Measurements from ENCODE around the gene GRK2. TPM values are rescaled to one million over a fixed set of nuclear protein-coding genes. Genes with fewer than 3 reads are reported as not detected.

Gene GRK2
- total RNA-seq, 4 donors from 2014 or later, result 40.2 to 79.8 (median 68.4) TPM

DNA sequence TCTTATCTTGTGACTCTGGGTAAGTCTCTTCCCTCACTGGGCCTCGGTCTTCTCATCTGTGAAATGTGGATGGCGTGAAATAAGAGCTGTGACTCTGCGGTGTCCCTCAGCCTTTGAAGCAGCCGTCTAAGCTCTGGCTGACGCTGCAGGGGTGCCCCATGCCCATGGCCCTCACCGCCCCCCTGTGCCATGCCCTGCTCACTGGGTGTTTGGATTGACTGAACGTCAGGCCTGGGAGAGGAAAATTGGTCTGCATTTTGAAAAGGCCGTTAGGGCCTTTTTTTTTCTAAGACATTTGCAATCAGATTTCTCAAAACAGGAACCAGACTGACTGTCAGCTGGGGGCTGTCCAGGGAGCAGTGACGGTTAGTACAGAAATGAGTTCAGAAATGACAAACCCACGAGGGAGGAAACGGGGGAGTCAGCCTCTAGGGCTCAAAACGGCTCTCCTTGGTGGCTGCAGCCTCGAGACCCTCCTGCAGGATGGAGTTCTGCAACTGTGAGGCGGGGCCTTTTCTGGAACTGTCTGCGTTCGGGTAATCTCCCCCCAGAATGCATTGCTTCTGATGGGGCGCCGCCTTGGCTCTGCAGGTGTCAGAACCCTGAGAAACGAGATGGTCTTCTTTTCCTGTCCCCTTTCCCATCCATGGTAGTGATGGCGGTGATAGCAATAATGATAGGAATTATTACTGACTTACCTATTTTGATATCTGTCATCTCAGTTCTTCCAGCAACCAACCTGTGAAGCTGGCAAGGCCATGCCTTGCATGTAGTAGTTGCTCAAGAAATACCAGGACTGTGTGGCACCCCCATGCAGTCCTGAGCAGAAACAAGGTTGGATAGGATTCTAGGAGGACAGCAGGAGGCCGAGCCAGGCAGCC is 2.0 kb downstream of the GRK2 start:
- Histone ChIP-seq H3K4me1 (peaks cover 60 to 64% of the 10 kb centered on the region in 2 donors), H3K4me3 (peak overlapping the region; percentile 79 to 91 (median 88)), H3K27me3 (no peaks in the 10 kb centered on the region), H3K27ac (peak overlapping the region; percentile 69 to 89 (median 78)), H3K9me3 (no peaks in the 10 kb centered on the region), H3K36me3 (peaks cover 0 to 6% of the 10 kb centered on the region in 2 donors)
- in situ Hi-C loops (cut with MboI; ENCODE audit: low sequenced_read_pairs in 4 of 4), result loop anchor here in 3 of 4 donors (5.0 to 10.0 kb wide), 3 partner anchors 44 to 116 kb away; no protein-coding TSS in a partner anchor
- DNase-seq, result no peak
- TF ChIP-seq CTCF (IDR thresholded peaks at IDR 0.05 in 4 of 5, conservative IDR thresholded peaks at IDR 0.05 in 1 of 5) (no peak), POLR2A (IDR thresholded peaks at IDR 0.05) (no peak)
- no peak for ATAC-seq
- intact Hi-C loops (cut with DNase I; ENCODE audit: low total_unique reads), result loop anchor here (5.0 kb wide), 1 partner anchor 34 kb away; the partner anchor contains the start of gene SSH3

DNA sequence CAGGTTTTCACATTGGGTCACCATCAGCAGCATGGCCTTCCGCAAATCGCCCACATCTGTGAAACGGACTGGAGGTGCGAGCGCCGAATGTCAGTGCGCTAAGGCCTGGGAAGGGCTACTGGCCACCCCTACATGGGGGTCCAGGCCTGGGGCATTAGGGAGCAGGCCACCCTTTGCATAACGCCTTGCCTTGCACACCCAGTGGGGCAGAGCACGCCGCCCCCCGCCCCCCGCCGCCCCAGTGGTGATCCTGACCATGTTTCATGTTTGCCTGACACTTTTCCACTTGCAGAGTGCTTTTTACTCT is 2.6 kb downstream of the GRK2 start:
- peaks cover 66 to 70% of the 10 kb centered on the region in 2 donors for H3K4me1 ChIP-seq
- ATAC-seq (no peak), DNase-seq (no peak)
- H3K9me3 ChIP-seq, result no peaks in the 10 kb centered on the region
- in situ Hi-C loops (cut with MboI; ENCODE audit: low sequenced_read_pairs in 4 of 4) (loop anchor here in 3 of 4 donors (5.0 to 10.0 kb wide), 3 partner anchors 43 to 116 kb away; no protein-coding TSS in a partner anchor), intact Hi-C loops (cut with DNase I; ENCODE audit: low total_unique reads) (loop anchor here (5.0 kb wide), 1 partner anchor 33 kb away; the partner anchor contains the start of gene SSH3)
- H3K27ac ChIP-seq, result peak overlapping the region; percentile 24 to 89 (median 63)
- H3K27me3 ChIP-seq, result no peaks in the 10 kb centered on the region
- TF ChIP-seq POLR2A (IDR thresholded peaks at IDR 0.05), result no peak
- no peak for TF ChIP-seq CTCF (IDR thresholded peaks at IDR 0.05 in 4 of 5, conservative IDR thresholded peaks at IDR 0.05 in 1 of 5)
- H3K4me3 ChIP-seq, result peak overlapping the region in 2 of 4 donors; percentile 7 to 29
- H3K36me3 ChIP-seq, result peaks cover 0 to 6% of the 10 kb centered on the region in 2 donors

- Histone ChIP-seq H3K27ac (peak overlapping the region; percentile 24 to 89 (median 54)), H3K27me3 (no peaks in the 10 kb centered on the region), H3K4me3 (peak overlapping the region; percentile 13 to 29 (median 24)), H3K36me3 (peaks cover 0 to 6% of the 10 kb centered on the region in 2 donors), H3K4me1 (peaks cover 71 to 77% of the 10 kb centered on the region in 2 donors), H3K9me3 (no peaks in the 10 kb centered on the region)
- intact Hi-C loops (cut with DNase I; ENCODE audit: low total_unique reads), result loop anchor here (5.0 kb wide), 1 partner anchor 33 kb away; the partner anchor contains the start of gene SSH3
- in situ Hi-C loops (cut with MboI; ENCODE audit: low sequenced_read_pairs in 4 of 4), result loop anchor here in 3 of 4 donors (5.0 to 10.0 kb wide), 3 partner anchors 43 to 115 kb away; no protein-coding TSS in a partner anchor
- TF ChIP-seq CTCF (IDR thresholded peaks at IDR 0.05 in 4 of 5, conservative IDR thresholded peaks at IDR 0.05 in 1 of 5) (no peak), POLR2A (IDR thresholded peaks at IDR 0.05) (no peak)
- DNase-seq, result no peak
- no peak for ATAC-seq
Measured at GRCh38 chr11:67269401-67270255, 3.4 kb downstream of the GRK2 start.

GRCh38 chr11:67270256-67271204 is 4.3 kb downstream of the GRK2 start:
- TF ChIP-seq POLR2A (IDR thresholded peaks at IDR 0.05), result no peak
- TF ChIP-seq CTCF (IDR thresholded peaks at IDR 0.05 in 4 of 5, conservative IDR thresholded peaks at IDR 0.05 in 1 of 5), result no peak
- no peak for ATAC-seq
- no peak for DNase-seq
- peaks cover 80 to 85% of the 10 kb centered on the region in 2 donors for H3K4me1 ChIP-seq
- peak overlapping the region; percentile 24 to 89 (median 54) for H3K27ac ChIP-seq
- peak overlapping the region; percentile 13 to 29 (median 24) for H3K4me3 ChIP-seq
- peaks cover 0 to 6% of the 10 kb centered on the region in 2 donors for H3K36me3 ChIP-seq
- no peaks in the 10 kb centered on the region for H3K9me3 ChIP-seq
- in situ Hi-C loops (cut with MboI; ENCODE audit: low sequenced_read_pairs in 4 of 4) (no loop called here), intact Hi-C loops (cut with DNase I; ENCODE audit: low total_unique reads) (no loop called here)
- no peaks in the 10 kb centered on the region for H3K27me3 ChIP-seq

All from gastrocnemius medialis (tissue), 4 donors.